HepG2 (cell line): ENCODE measurements around the gene PLA2G4B. TPM values are rescaled to one million over a fixed set of nuclear protein-coding genes. Genes with fewer than 3 reads are reported as not detected.

ENCODE experiments used
- ATAC-seq: fragments of 200-7000 bp; cut with Tn5 transposase; 3 replicates; pipeline ENCODE4 v1.9.1; 2020; ENCODE audit warnings: mild to moderate bottlenecking, moderate library complexity
- BruUV-seq: library from RNA; stranded (reverse); fragments of 400-500 nt; replicated peaks from 2 replicates; lab custom pipeline; 2021; lab: Mats Ljungman, UMichigan
- CTCF ChIA-PET: fragments of 300-600 bp; formaldehyde crosslinking; extraction: SDS; loops from one replicate; lab custom pipeline; 2021; ENCODE audit warnings: low total read pairs, inconsistent platforms, low intra/inter-chr PET ratio; lab: Yijun Ruan, JAX
- POLR2A ChIA-PET: fragments of 350-600 bp; sonication (Branson Sonifier 250); formaldehyde crosslinking; loops from one replicate; lab custom pipeline; 2020; ENCODE audit warnings: antibody characterized with exemption, inconsistent platforms; lab: Yijun Ruan, JAX
- DNase-seq: peaks from one replicate; pipeline ENCODE4 v3.0.0-alpha.2; 2015; ENCODE audit warnings: low spot score
- FAIRE-seq: peaks from 3 replicates; lab custom pipeline; 2011; peaks lifted over from hg19 to GRCh38; lab: Jason Lieb, UNC
- H2AFZ ChIP-seq: one replicate; pipeline ENCODE4 v1.6.1; 2011; ENCODE audit warnings: low read length, inconsistent platforms
- H3K27ac ChIP-seq: fragments of 300-600 bp; 3 replicates; pipeline ENCODE4 v1.8.0; 2011; ENCODE audit warnings: mixed run types, mild to moderate bottlenecking, mixed read lengths, low read length, inconsistent platforms; ENCODE audit not compliant: insufficient read depth; ENCODE audit errors: extremely low read length
- H3K27me3 ChIP-seq, 2 experiments: fragments of 200-600 bp in 1 of 2; 2 replicates in 1 of 2; 3 replicates in 1 of 2; pipeline versions ENCODE4 v1.6.0 to v1.8.0; 2011; ENCODE audit warnings: low read length in 2 of 2, mild to moderate bottlenecking in 2 of 2, moderate library complexity in 2 of 2, inconsistent platforms in 1 of 2; ENCODE audit not compliant: insufficient read depth in 2 of 2, control insufficient read depth in 1 of 2
- H3K36me3 ChIP-seq, 2 experiments: fragments of 200-600 bp in 1 of 2; replicated peaks in 1 of 2; 2 replicates in 1 of 2; 3 replicates in 1 of 2; pipeline versions ENCODE4 v1.5.1 to v1.8.0; 2011; ENCODE audit warnings: low read length in 2 of 2, inconsistent platforms in 1 of 2; ENCODE audit not compliant: insufficient read depth in 2 of 2, control insufficient read depth in 1 of 2
- H3K4me1 ChIP-seq: 2 replicates; pipeline ENCODE4 v1.5.1; 2012; ENCODE audit warnings: low read length, inconsistent platforms; ENCODE audit not compliant: insufficient read depth
- H3K4me2 ChIP-seq: 2 replicates; pipeline ENCODE4 v1.6.0; 2011; ENCODE audit warnings: low read depth, low read length, inconsistent platforms
- H3K4me3 ChIP-seq, 3 experiments: fragments of 200-600 bp in 1 of 3; sonication (generic), shearing (Covaris generic) in 1 of 3; replicated peaks in 1 of 3; 2 replicates each; pipeline ENCODE4 v1.5.1; 2011 to 2016; ENCODE audit warnings: low read length in 3 of 3, inconsistent platforms in 2 of 3, low read depth in 2 of 3, mild to moderate bottlenecking in 2 of 3, control low read depth in 1 of 3, mixed read lengths in 1 of 3; ENCODE audit not compliant: insufficient read depth in 1 of 3
- H3K79me2 ChIP-seq: one replicate; pipeline ENCODE4 v1.6.1; 2011; ENCODE audit warnings: low read length, inconsistent platforms; ENCODE audit not compliant: insufficient read depth
- H3K9ac ChIP-seq: 2 replicates; pipeline ENCODE4 v1.6.0; 2011; ENCODE audit warnings: mild to moderate bottlenecking, low read depth, low read length, inconsistent platforms; ENCODE audit not compliant: insufficient read depth
- H3K9me3 ChIP-seq: 2 replicates; pipeline ENCODE4 v1.5.1; 2012; ENCODE audit warnings: mild to moderate bottlenecking, low read length
- H4K20me1 ChIP-seq: 2 replicates; pipeline ENCODE4 v1.6.0; 2011; ENCODE audit warnings: inconsistent platforms, mild to moderate bottlenecking, low read length, moderate library complexity; ENCODE audit not compliant: insufficient read depth
- FOXJ3 ChIP-seq: sonication (generic); formaldehyde crosslinking; IDR thresholded peaks from 2 replicates; pipeline ENCODE4 v1.4.0; 2020; ENCODE audit warnings: missing genetic modification reagents, mild to moderate bottlenecking, borderline replicate concordance
- HMGXB4 ChIP-seq, 2 experiments: sonication (generic) in 1 of 2; formaldehyde crosslinking in 1 of 2; IDR thresholded peaks; 2 replicates each; pipeline versions ENCODE4 v1.4.0 to v1.6.1; 2018 to 2020; ENCODE audit warnings: missing genetic modification reagents in 2 of 2, borderline replicate concordance in 1 of 2, low read depth in 1 of 2, mild to moderate bottlenecking in 1 of 2, missing biosample characterization in 1 of 2
- LCORL ChIP-seq, 2 experiments: fragments of 450-650 bp in 1 of 2; sonication (generic) in 1 of 2; formaldehyde crosslinking in 1 of 2; IDR thresholded peaks; 2 replicates each; pipeline versions ENCODE4 v1.5.0 to v1.6.1; 2017 to 2020; ENCODE audit warnings: antibody characterized with exemption in 1 of 2, missing genetic modification reagents in 1 of 2
- PBX2 ChIP-seq: IDR thresholded peaks from 2 replicates; pipeline ENCODE4 v1.6.1; 2016; ENCODE audit warnings: control low read depth
- SKI ChIP-seq: fragments of 450-650 bp; IDR thresholded peaks from one replicate; pipeline ENCODE4 v1.6.1; 2018; ENCODE audit warnings: mild to moderate bottlenecking; ENCODE audit not compliant: partially characterized antibody
- TFAP4 ChIP-seq: sonication (generic); IDR thresholded peaks from 2 replicates; pipeline ENCODE4 v1.6.1; 2016; ENCODE audit warnings: low read depth, borderline replicate concordance
- ZFP90 ChIP-seq: sonication (generic); formaldehyde crosslinking; IDR thresholded peaks from 2 replicates; pipeline ENCODE4 v1.8.0; 2022; ENCODE audit warnings: missing genetic modification reagents, mild to moderate bottlenecking, inconsistent platforms, borderline replicate concordance
- ZNF18 ChIP-seq: sonication (generic); formaldehyde crosslinking; IDR thresholded peaks from 2 replicates; pipeline ENCODE4 v1.8.0; 2022; ENCODE audit warnings: mild to moderate bottlenecking, missing genetic modification reagents; ENCODE audit not compliant: insufficient replicate concordance
- ZNF329 ChIP-seq: sonication (generic); formaldehyde crosslinking; IDR thresholded peaks from 2 replicates; pipeline ENCODE4 v1.9.0; 2021; ENCODE audit warnings: low read depth, mild to moderate bottlenecking, missing genetic modification reagents
- ZNF337 ChIP-seq: sonication (generic); formaldehyde crosslinking; IDR thresholded peaks from 2 replicates; pipeline ENCODE4 v1.5.1; 2020; ENCODE audit warnings: missing genetic modification reagents, low read depth, mild to moderate bottlenecking, borderline replicate concordance
- ZNF766 ChIP-seq: sonication (generic); formaldehyde crosslinking; IDR thresholded peaks from 2 replicates; pipeline ENCODE4 v1.5.0; 2020; ENCODE audit warnings: missing genetic modification reagents, borderline replicate concordance
- WGBS: methylation state at CpG from one replicate; pipeline ENCODE4 v1.1.6; 2017; ENCODE audit warnings: low lambda C conversion rate; 5-methylcytosine and 5-hydroxymethylcytosine counted together
- in situ Hi-C: cut with HindIII; loops from 2 replicates; pipeline ENCODE4 v1.10.0; 2017; ENCODE audit warnings: low pct_unique_long_range_greater_than_20kb; ENCODE audit not compliant: extremely low pct_ligation_motif_present
- intact Hi-C: fragments of 100-400 bp; cut with micrococcal nuclease; formaldehyde crosslinking; loops from one replicate; pipeline ENCODE4 v1.10.0; 2022; ENCODE audit not compliant: unreplicated experiment
- polyA plus RNA-seq, 8 experiments: library from polyadenylated mRNA; depleted of rRNA in 3 of 8; stranded (reverse) in 7 of 8; unstranded in 1 of 8; fragments of >200 nt; fragmentation: Illumina TruSeq in 4 of 8; extraction: Trizol in 4 of 8; gene quantifications; 2 replicates each; pipeline versions ENCODE4 v1.2.1 to v1.2.3, GENCODE V29; 2011 to 2016; ENCODE audit warnings: low read depth in 4 of 8, missing spikeins in 1 of 8, mixed read lengths in 1 of 8; ENCODE audit not compliant: insufficient read depth in 1 of 8
- total RNA-seq, 5 experiments: library from RNA; depleted of rRNA; stranded (reverse); fragments of >200 nt; fragmentation: Illumina TruSeq; extraction: Trizol; gene quantifications; 2 replicates each; pipeline ENCODE4 v1.2.3, GENCODE V29; 2016; ENCODE audit warnings: low read depth in 1 of 5
- TF ChIP-seq, protein P1 (sequence below): sonication (generic); formaldehyde crosslinking; IDR thresholded peaks from 2 replicates; pipeline ENCODE4 v1.5.0; 2020; ENCODE audit warnings: mild to moderate bottlenecking, missing genetic modification reagents
- TF ChIP-seq, protein P2 (sequence below): sonication (generic); formaldehyde crosslinking; IDR thresholded peaks from 2 replicates; pipeline ENCODE4 v1.5.0; 2020; ENCODE audit warnings: mild to moderate bottlenecking, missing genetic modification reagents, moderate library complexity

The PLA2G4B gene
- total and polyA plus RNA-seq, 2 of the 13 experiments (the other 11 are each of a cell fraction or from before 2014, with no cell fraction given) = 5.1 to 8.0 TPM

- 100% methylated on average over 4 of the region's 10 CpGs for WGBS
- H2AFZ ChIP-seq = no peak overlapping the region
- no peaks in the 10 kb centered on the region for H3K9me3 ChIP-seq
- no peak overlapping the region for H3K27ac ChIP-seq
- DNase-seq (no peak), FAIRE-seq (no peak), ATAC-seq (no peak)
- ChIA-PET POLR2A (no interaction called here), CTCF (no interaction called here)
- no peak overlapping the region for H3K9ac ChIP-seq
- H3K36me3 ChIP-seq = peaks cover 3 to 5% of the 10 kb centered on the region in 2 experiments; a peak in 3 of 5 replicates
- no peak overlapping the region for H3K4me3 ChIP-seq
- H4K20me1 ChIP-seq = no peaks in the 10 kb centered on the region
- BruUV-seq = no TSS peak
- H3K4me2 ChIP-seq = no peak overlapping the region
- H3K4me1 ChIP-seq = no peaks in the 10 kb centered on the region
- in situ Hi-C loops (no loop called here), intact Hi-C loops (no loop called here)
- no peaks in the 10 kb centered on the region for H3K79me2 ChIP-seq
- H3K27me3 ChIP-seq = no peaks in the 10 kb centered on the region; a peak in 1 of 5 replicates
- TF ChIP-seq ZNF329 (CRISPR knock-in tag) = no peak
- TF ChIP-seq LCORL (IDR thresholded peaks at IDR 0.05) = no peak
- TF ChIP-seq LCORL (CRISPR knock-in tag; IDR thresholded peaks at IDR 0.05) = no peak
- TF ChIP-seq FOXJ3 = no peak
- TF ChIP-seq TFAP4 = no peak
- TF ChIP-seq, protein P1, sequence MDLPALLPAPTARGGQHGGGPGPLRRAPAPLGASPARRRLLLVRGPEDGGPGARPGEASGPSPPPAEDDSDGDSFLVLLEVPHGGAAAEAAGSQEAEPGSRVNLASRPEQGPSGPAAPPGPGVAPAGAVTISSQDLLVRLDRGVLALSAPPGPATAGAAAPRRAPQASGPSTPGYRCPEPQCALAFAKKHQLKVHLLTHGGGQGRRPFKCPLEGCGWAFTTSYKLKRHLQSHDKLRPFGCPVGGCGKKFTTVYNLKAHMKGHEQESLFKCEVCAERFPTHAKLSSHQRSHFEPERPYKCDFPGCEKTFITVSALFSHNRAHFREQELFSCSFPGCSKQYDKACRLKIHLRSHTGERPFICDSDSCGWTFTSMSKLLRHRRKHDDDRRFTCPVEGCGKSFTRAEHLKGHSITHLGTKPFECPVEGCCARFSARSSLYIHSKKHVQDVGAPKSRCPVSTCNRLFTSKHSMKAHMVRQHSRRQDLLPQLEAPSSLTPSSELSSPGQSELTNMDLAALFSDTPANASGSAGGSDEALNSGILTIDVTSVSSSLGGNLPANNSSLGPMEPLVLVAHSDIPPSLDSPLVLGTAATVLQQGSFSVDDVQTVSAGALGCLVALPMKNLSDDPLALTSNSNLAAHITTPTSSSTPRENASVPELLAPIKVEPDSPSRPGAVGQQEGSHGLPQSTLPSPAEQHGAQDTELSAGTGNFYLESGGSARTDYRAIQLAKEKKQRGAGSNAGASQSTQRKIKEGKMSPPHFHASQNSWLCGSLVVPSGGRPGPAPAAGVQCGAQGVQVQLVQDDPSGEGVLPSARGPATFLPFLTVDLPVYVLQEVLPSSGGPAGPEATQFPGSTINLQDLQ = no peak
- TF ChIP-seq, protein P2, sequence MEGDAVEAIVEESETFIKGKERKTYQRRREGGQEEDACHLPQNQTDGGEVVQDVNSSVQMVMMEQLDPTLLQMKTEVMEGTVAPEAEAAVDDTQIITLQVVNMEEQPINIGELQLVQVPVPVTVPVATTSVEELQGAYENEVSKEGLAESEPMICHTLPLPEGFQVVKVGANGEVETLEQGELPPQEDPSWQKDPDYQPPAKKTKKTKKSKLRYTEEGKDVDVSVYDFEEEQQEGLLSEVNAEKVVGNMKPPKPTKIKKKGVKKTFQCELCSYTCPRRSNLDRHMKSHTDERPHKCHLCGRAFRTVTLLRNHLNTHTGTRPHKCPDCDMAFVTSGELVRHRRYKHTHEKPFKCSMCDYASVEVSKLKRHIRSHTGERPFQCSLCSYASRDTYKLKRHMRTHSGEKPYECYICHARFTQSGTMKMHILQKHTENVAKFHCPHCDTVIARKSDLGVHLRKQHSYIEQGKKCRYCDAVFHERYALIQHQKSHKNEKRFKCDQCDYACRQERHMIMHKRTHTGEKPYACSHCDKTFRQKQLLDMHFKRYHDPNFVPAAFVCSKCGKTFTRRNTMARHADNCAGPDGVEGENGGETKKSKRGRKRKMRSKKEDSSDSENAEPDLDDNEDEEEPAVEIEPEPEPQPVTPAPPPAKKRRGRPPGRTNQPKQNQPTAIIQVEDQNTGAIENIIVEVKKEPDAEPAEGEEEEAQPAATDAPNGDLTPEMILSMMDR (CRISPR knock-in tag) = no peak
- no peak for TF ChIP-seq SKI
- TF ChIP-seq ZNF337 (CRISPR knock-in tag) = no peak
- no peak for TF ChIP-seq ZFP90
- no peak for TF ChIP-seq ZNF18 (CRISPR knock-in tag)
- TF ChIP-seq HMGXB4 (CRISPR knock-in tag; IDR thresholded peaks at IDR 0.05; ENCODE audit: borderline replicate concordance in 1 of 2, low read depth in 1 of 2) = no peak
- no peak for TF ChIP-seq ZNF766
- TF ChIP-seq PBX2 (CRISPR knock-in tag) = no peak
Observed at GRCh38 chr15:41843571-41843970, 4.9 kb downstream of the PLA2G4B start.
